Brain pericyte (primary cell): ENCODE data around the gene RILP.

Experiments used
- DNase-seq: peaks from one replicate; pipeline ENCODE4 v3.0.0-alpha.2; 2012; ENCODE audit warnings: low read depth, low spot score

Gene RILP

GRCh38 chr17:1648173-1648962, 1.3 kb downstream of the RILP start:
- DNase-seq: no peak

GRCh38 chr17:1647802-1648171, 1.9 kb downstream of the RILP start:
- no peak for DNase-seq

GRCh38 chr17:1646199-1646875, 3.3 kb downstream of the RILP start:
- DNase-seq: no peak

- no peak for DNase-seq
These were observed 4.2 kb downstream of the RILP start, which contains the start of gene SCARF1 for GRCh38 chr17:1645207-1646171. Gene SCARF1, minus strand, starts transcription at chr17:1645732. Its CDS starts 35 bp downstream, at chr17:1645697.

GRCh38 chr17:1644493-1645206, 5.0 kb downstream of the RILP start:
- no peak for DNase-seq

GRCh38 chr17:1643999-1644492, 5.6 kb downstream of the RILP start:
- no peak for DNase-seq

- DNase-seq: no peak
These were observed 6.2 kb downstream of the RILP start for GRCh38 chr17:1643293-1643998.

GRCh38 chr17:1641065-1641403, 8.6 kb downstream of the RILP start:
- DNase-seq: no peak

GRCh38 chr17:1640329-1641064, 9.2 kb downstream of the RILP start:
- DNase-seq: no peak

- no peak for DNase-seq
These were observed 10.0 kb downstream of the RILP start for GRCh38 chr17:1639549-1640180.

GRCh38 chr17:1638624-1639300, 10.9 kb downstream of the RILP start:
- no peak for DNase-seq

GRCh38 chr17:1638171-1638590, 11.5 kb downstream of the RILP start:
- no peak for DNase-seq

- DNase-seq: no peak
These were observed 12.9 kb downstream of the RILP start for GRCh38 chr17:1636732-1637285.

- DNase-seq: no peak
These were observed 13.8 kb downstream of the RILP start for GRCh38 chr17:1635675-1636465.

- DNase-seq: no peak
These were observed 14.6 kb downstream of the RILP start for GRCh38 chr17:1634841-1635650.

- no peak for DNase-seq
These were observed 19.0 kb downstream of the RILP start for GRCh38 chr17:1630662-1631061.
